Inflammatory macrophage treated with lipopolysaccharide for 4 hours (primary cell): ENCODE results near the gene TTC3.
"Not testable (repeated sequence)": the region's sequence is repeated elsewhere in the genome, so short reads cannot be mapped to it uniquely, and the experiment has no call there.

Source experiments
- DNase-seq: peaks from one replicate; pipeline ENCODE4 v3.0.0-alpha.2; 2020

TTC3 gene

GRCh38 chr21:37072988-37073416 lies at the start of gene TTC3, which contains the start of gene PIGP:
TSS of gene TTC3 (plus strand) at chr21:37073254. CDS start at chr21:37087258, 14,004 bp downstream.
TSS of gene PIGP (minus strand) at chr21:37073071. CDS start at chr21:37072515, 556 bp downstream.
- DNase-seq: peak; percentile 95

GRCh38 chr21:37026499-37026898 lies 46.6 kb upstream of the TTC3 start:
- DNase-seq: no peak

GRCh38 chr21:37028570-37028969 lies 44.5 kb upstream of the TTC3 start:
- no peak for DNase-seq

- no peak for DNase-seq
These were observed 42.2 kb upstream of the TTC3 start for GRCh38 chr21:37030864-37031263.

GRCh38 chr21:37032293-37032692 lies 40.8 kb upstream of the TTC3 start:
- DNase-seq: no peak

GRCh38 chr21:37032877-37033471 lies 40.1 kb upstream of the TTC3 start:
- peak; percentile 1 for DNase-seq

- not testable (repeated sequence) for DNase-seq
These were observed 38.7 kb upstream of the TTC3 start for GRCh38 chr21:37034394-37034793.

GRCh38 chr21:37036177-37036576 lies 36.9 kb upstream of the TTC3 start:
- DNase-seq: no peak

- no peak for DNase-seq
These were observed 33.5 kb upstream of the TTC3 start for GRCh38 chr21:37039411-37040075.

GRCh38 chr21:37040212-37040611 lies 32.8 kb upstream of the TTC3 start:
- DNase-seq: no peak

- DNase-seq: no peak
These were observed 31.3 kb upstream of the TTC3 start for GRCh38 chr21:37041706-37042271.

GRCh38 chr21:37043818-37044217 lies 29.2 kb upstream of the TTC3 start:
- DNase-seq: no peak

- DNase-seq: no peak
These were observed 28.4 kb upstream of the TTC3 start for GRCh38 chr21:37044643-37045042.

- DNase-seq: no peak
These were observed 27.9 kb upstream of the TTC3 start for GRCh38 chr21:37045149-37045548.

GRCh38 chr21:37045556-37045955 lies 27.5 kb upstream of the TTC3 start:
- no peak for DNase-seq

GRCh38 chr21:37047079-37047478 lies 26.0 kb upstream of the TTC3 start:
- DNase-seq: no peak

- DNase-seq: not testable (repeated sequence)
These were observed 23.3 kb upstream of the TTC3 start for GRCh38 chr21:37049741-37050140.

GRCh38 chr21:37055271-37055855 lies 17.7 kb upstream of the TTC3 start:
- no peak for DNase-seq

- DNase-seq: no peak
These were observed 15.4 kb upstream of the TTC3 start for GRCh38 chr21:37057614-37058013.

- DNase-seq: no peak
These were observed 14.8 kb upstream of the TTC3 start for GRCh38 chr21:37058261-37058660.

- DNase-seq: no peak
These were observed 13.9 kb upstream of the TTC3 start for GRCh38 chr21:37059181-37059580.

- DNase-seq: peak; percentile 77
These were observed 12.8 kb upstream of the TTC3 start for GRCh38 chr21:37060296-37060695.

GRCh38 chr21:37061926-37062592 lies 11.0 kb upstream of the TTC3 start:
- no peak for DNase-seq

- no peak for DNase-seq
These were observed 10.5 kb upstream of the TTC3 start for GRCh38 chr21:37062593-37062935.
